Measurements from ENCODE around the gene ARAP1.

Gene ARAP1

GRCh38 chr11:72754544-72755155 lies 2.4 kb upstream of the ARAP1 start:
- H3K4me3 ChIP-seq (ENCODE audit: low read depth, low read length) = no peak overlapping the region
- no peak for DNase-seq (ENCODE audit: low read depth)
- TF ChIP-seq POLR2A (IDR thresholded peaks at IDR 0.05; ENCODE audit: extremely low read depth, insufficient read length) = no peak
- TF ChIP-seq CTCF (IDR thresholded peaks at IDR 0.05; ENCODE audit: low read depth, low read length) = no peak
- TF ChIP-seq MYC (IDR thresholded peaks at IDR 0.05; ENCODE audit: low read depth, low read length) = no peak
- TF ChIP-seq MAX (IDR thresholded peaks at IDR 0.05; ENCODE audit: low read depth, low read length) = no peak

- no peak for DNase-seq (ENCODE audit: low read depth)
- no peak overlapping the region for H3K4me3 ChIP-seq (ENCODE audit: low read depth, low read length)
- no peak for TF ChIP-seq MYC (IDR thresholded peaks at IDR 0.05; ENCODE audit: low read depth, low read length)
- TF ChIP-seq MAX (IDR thresholded peaks at IDR 0.05; ENCODE audit: low read depth, low read length) = no peak
- TF ChIP-seq POLR2A (IDR thresholded peaks at IDR 0.05; ENCODE audit: extremely low read depth, insufficient read length) = no peak
- TF ChIP-seq CTCF (IDR thresholded peaks at IDR 0.05; ENCODE audit: low read depth, low read length) = no peak
Observed at GRCh38 chr11:72754149-72754543, 1.9 kb upstream of the ARAP1 start.

GRCh38 chr11:72753341-72754148 lies 1.3 kb upstream of the ARAP1 start:
- H3K4me3 ChIP-seq (ENCODE audit: low read depth, low read length) = no peak overlapping the region
- TF ChIP-seq CTCF (IDR thresholded peaks at IDR 0.05; ENCODE audit: low read depth, low read length) (peak; percentile 22), MYC (IDR thresholded peaks at IDR 0.05; ENCODE audit: low read depth, low read length) (no peak), POLR2A (IDR thresholded peaks at IDR 0.05; ENCODE audit: extremely low read depth, insufficient read length) (no peak), MAX (IDR thresholded peaks at IDR 0.05; ENCODE audit: low read depth, low read length) (no peak)
- no peak for DNase-seq (ENCODE audit: low read depth)

- TF ChIP-seq MAX (IDR thresholded peaks at IDR 0.05; ENCODE audit: low read depth, low read length) (no peak), CTCF (IDR thresholded peaks at IDR 0.05; ENCODE audit: low read depth, low read length) (no peak), POLR2A (IDR thresholded peaks at IDR 0.05; ENCODE audit: extremely low read depth, insufficient read length) (no peak), MYC (IDR thresholded peaks at IDR 0.05; ENCODE audit: low read depth, low read length) (no peak)
- DNase-seq (ENCODE audit: low read depth) = no peak
Observed at GRCh38 chr11:72751116-72752087, 806 bp downstream of the ARAP1 start.

GRCh38 chr11:72750556-72751115 lies 1.6 kb downstream of the ARAP1 start:
- H3K4me3 ChIP-seq (ENCODE audit: low read depth, low read length) = no peak overlapping the region
- TF ChIP-seq MYC (IDR thresholded peaks at IDR 0.05; ENCODE audit: low read depth, low read length) (no peak), CTCF (IDR thresholded peaks at IDR 0.05; ENCODE audit: low read depth, low read length) (no peak), MAX (IDR thresholded peaks at IDR 0.05; ENCODE audit: low read depth, low read length) (no peak)
- peak; percentile 31 for DNase-seq (ENCODE audit: low read depth)

More at GRCh38 chr11:72751116-72752087, 806 bp downstream of the ARAP1 start:
- peak overlapping the region; percentile 61 for H3K4me3 ChIP-seq (ENCODE audit: low read depth, low read length)
